Activated CD4-positive, alpha-beta T cell treated with anti-CD3 and anti-CD28 coated beads for 4 hours (primary cell): ENCODE measurements around the gene FOXO6.
A peak's percentile ranks its signal among the peaks of the same experiment; 100 is the strongest.

Experiments
- DNase-seq, 2 donors: peaks; one replicate each; pipeline ENCODE4 v3.0.0-alpha.2; 2020

Gene FOXO6

DNA sequence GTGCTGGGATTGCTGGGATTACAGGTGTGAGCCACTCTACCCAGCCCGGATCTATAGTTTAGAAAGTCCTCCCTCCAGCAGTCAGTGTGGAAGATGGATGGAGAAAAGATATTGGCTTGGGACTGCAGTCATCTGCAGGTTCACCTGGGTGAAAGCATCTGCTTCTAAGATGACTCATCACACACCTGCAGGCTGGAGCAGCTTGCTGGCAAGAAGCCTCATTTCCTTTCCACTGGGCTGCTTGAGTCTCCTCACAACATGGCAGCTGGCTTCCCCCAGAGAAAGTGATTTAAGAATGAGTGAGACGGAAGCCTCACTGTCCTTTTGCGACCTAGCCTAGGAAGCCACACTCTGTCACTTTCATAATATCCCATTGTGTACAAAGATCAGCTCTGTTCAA is 50.0 kb downstream of the FOXO6 start:
- no peak for DNase-seq

DNA sequence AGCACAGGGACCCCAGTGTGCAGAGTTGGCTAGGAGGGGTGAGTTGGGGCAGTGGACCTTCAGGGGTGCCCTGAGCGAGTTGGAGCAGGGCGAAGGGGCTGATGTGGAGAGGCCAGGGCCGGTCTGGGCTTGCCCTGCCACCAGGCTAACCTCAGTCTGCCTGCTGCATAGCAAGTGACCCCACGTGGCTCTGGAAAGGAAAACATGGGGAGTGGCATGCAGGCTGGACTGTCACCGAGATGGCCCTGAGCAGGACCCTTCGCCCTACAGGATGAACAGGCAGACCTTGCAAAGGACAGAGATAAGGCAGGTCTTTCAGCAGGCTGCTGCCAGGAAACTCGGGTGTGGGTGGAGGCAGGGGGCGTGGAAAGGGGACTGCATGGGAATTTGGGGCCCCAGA is 51.5 kb downstream of the FOXO6 start:
- DNase-seq, result no peak

DNA sequence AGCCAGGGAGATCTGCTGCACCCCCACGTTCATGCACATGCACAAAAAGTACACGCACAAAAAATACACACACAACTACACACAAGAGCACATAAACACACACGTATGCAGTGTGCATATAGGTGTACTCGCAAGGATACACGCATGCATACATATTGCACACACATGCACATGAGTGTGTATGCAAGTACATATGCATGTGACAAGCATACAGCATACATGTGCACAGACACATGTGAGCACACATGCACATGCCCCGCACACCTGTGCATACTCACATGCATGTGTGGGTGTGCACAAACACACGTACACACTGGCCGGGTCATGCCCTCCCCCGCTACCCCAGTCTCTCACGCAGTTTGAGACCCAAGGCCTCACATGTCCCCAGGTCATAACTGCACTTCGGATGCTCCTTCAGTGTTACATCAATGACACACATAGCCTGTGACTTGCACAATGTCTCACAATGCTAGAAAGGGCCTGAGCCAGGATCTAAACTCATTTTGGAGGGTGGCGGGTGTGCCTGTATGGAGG is 52.6 kb downstream of the FOXO6 start:
- no peak for DNase-seq

DNA sequence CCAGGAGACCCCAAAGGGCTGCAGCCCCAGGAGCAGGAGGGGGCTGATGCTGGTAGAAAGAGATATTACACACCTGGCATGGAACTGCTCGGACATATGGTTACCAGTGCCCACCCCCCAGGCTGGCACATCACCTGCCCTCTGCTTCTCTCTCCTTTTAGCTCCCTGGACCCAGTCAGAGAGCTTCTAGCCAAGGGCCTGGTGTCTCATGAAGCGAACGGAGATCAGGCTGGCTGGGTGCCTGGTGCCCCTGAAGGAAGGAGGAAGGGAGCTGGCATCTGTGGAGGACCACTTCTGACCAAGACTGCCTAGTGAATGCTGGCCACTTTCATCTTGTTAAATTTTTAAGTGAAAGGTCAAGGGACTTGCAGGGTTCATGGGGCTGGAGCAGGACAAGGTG is 53.1 kb downstream of the FOXO6 start:
- no peak for DNase-seq

DNA sequence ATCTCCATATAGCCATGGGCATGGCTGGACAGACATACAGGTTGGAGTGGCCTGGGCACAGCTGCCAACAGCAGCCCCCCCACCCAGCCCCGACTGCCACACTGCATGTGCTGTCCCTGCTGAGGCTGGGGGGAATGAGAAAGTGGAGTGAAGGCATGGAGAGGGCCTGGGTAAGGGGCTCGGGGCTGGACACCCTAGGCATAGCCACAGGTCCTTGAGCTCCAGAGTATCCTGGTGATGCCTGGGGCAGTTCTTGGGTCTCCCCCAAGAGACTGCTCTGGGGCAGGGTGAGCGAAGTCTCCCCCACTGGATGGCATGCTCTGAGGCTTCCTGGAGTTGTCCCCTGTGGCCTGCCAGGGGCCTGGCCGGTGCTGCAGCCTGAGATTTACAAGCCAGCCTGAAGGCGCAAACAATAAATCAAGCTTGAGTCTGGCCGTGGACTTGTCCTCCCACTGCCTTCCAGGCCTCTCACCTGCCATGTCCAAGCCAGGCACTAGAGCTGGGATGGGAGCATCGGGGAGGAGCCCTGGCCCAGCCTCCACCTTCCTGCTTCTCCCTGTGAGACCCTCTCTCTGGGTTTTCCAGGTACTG is 53.6 kb downstream of the FOXO6 start:
- no peak for DNase-seq

DNA sequence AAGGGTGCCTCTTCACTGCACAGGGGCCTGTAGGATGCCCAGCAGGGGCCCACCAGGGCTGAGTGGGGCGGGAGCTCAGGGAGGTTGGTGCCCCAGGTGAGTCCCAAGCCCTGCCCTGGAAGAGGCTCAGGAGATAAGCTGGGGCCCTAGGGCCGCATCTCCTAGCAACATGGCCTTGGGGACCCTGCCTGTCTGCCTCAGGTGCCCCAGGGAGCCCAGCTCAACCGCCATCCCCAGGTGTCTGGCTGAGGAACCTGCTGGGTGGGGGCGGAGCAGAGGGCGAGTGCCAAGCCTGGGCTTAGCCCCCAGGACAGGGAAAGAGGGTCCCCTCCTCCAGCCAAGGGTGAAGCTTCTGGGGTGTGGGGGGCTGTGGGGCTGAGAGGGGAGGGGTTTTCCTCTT is 54.8 kb downstream of the FOXO6 start:
- no peak for DNase-seq

DNA sequence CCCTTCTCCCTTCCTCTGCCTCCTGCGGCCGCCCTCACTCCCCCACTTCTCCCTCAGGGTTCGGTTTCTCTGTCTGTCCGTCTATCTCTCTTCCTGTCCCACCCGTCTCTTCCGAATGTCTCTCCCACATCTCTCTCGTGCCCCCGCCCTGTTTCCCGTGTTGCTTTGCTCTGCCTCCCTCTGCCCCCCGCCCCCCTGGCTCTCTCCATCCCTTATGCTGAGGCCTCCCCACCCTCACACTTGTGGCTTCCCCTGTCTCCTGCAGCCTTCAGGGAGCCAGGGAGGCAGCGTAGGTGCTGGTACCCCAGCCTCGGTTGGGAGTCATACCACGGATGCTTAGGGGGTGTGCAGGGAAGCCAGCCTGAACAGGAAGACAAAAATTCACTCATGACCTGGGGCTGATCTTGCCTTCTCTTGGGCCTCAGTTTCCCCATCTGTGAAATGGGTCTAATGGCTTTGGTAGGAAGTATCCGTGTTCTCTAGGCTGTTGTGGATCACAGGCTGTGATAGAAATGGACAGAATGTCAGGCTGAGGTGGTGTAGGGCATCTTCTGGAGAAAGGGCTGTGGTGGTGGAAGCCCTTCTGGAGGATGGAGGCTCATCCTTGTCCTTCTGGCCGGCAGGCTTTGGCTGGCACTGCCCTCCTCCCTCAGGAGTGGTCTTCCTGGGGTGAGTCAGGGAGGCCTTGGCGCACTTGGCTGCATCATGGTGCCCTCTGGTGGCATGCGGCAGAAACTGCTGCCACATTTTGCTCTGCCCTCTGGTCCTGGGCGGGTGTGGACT is 55.5 kb downstream of the FOXO6 start:
- DNase-seq, result peak; percentile 57 to 59

DNA sequence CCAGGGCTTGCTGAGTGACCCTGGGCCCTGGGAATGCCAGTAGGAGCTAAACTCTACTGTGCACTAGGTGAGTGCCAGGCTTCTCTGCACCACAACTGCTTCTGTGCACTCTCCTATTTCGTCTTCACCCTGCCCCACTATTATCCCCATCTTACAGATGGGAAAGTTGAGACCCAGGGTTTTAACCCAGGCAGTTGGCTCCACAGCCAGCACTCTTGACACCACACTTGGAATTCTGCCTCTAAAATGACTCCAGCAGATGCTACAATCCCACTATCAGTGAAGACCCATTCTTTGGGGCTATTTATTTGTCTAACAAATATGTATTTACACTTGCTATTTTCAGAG is 56.1 kb downstream of the FOXO6 start:
- no peak for DNase-seq

DNA sequence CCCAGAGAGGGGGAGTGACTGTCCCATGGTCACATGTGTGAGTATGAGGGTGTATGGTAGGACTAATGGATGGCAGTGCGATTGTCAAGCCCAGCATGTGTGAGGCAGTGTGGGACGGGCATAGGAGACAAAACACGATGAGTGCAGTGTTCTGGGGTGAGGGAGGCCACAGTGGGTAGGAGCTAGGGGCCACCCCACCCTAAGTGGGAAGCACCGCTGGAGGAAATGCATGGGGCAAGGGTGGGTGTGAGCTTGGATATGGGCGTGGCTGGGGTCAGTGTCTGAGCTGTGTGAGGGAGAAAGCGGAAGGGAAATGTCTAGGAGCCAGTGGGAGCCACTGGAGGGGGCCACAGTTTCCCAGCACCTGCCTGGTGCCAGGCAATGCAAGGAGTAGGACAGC is 56.5 kb downstream of the FOXO6 start:
- no peak for DNase-seq

DNA sequence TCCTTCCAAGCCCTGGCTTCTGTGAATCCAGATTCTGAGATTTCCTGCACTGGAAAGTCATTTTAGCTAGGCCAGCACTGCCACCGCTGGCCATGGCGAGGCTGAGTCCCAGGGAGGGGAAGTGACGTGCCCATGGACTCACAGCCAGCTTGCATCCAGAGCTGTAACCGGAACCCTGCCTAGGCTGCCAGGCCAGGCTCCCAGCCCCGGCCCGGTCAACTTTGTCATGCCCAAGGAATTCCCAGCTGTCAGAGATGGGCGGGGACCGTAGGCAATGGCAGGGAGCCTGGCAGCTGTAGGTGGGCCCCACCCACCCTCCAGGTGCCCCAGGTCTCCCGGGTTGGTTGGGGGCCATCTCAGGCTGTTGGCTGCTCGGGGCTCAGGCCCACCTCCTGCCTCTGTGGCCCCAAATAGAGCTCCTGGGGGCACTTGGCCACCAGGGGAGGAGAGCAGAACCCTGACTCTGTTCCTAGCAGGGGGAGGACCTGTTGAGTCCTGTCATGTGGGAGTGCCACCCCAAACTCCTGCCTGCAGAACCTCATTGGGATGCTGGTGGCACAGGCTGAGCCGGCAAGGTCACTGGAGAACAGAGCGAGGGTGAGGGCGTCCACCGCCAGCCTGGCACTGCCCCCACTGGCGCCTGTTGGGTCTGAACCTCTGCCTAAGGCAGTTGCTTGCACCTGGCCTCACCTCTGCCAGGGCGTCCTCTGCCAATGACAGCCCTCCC is 57.8 kb downstream of the FOXO6 start:
- DNase-seq, result no peak

DNA sequence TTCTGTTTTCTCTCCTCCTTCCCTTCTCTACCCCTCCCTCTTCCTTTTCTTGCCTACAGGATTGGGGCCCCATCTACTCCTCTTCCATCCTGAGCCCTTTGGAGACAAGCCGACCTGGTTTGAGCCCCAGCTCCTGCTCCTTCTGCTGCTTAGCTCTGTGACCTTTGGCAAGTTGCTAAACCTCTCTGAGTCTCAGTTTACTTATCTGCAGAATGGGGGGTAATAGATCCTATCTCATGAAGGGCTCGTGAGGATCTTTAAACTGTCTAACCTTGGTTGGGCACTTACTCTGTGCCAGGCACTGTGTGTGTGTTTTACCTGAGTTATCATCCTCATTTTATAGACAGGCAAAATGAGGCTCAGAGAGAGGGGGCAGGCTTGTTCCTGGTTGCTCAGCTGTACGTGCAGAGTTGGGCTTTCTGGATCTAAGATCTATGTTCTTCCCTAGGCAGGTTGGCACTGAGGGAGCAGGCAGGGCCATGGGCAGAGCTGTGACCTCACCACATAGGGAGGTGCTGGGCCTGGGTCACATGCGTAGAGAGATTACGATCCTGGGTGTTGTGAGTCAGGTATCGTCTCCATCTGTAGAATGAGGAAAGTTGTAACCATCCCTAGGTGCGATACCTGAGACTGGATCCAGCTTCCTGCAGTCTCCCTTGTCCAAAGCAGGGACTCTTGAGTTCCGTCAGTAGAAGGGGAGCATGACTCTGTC is 58.5 kb downstream of the FOXO6 start:
- no peak for DNase-seq

DNA sequence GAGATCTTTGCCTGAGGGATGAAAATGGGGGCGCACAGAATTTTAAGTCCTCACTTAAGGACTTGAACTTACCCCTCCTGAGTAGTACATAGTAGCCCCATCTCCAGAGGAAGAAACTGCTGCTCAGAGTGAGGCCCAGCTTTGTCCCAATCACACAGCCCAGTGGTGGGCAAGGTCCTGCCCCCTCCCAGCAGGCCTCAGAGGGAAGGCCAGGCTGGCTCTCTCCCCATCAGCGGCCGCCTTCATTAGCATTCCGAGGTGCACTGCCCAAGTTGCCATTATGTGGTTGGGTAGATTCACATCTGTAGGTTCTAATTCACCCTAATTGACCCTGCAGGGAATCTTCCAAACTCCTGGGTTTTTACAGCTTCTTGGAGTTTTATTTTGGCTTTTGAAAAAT is 59.1 kb downstream of the FOXO6 start:
- DNase-seq, result no peak

DNA sequence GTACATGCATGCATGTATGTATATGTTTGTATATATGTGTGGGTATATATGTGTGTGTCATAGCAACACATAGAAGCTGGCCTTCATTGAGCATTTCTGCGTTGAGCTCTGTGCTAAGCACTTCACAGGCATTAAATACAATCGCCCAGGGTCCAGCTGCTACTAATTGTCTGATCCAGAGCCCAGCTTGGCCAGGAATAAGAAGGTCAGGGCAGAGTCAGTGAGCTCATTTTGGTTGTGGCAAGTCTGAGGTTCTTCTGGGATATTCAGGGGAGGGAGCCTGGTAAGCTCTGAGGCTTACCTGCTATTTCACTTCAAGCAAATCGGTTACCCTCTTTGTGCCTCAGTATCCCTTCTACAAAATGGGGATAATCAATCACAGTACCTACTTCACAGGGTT is 59.6 kb downstream of the FOXO6 start:
- DNase-seq, result no peak

DNA sequence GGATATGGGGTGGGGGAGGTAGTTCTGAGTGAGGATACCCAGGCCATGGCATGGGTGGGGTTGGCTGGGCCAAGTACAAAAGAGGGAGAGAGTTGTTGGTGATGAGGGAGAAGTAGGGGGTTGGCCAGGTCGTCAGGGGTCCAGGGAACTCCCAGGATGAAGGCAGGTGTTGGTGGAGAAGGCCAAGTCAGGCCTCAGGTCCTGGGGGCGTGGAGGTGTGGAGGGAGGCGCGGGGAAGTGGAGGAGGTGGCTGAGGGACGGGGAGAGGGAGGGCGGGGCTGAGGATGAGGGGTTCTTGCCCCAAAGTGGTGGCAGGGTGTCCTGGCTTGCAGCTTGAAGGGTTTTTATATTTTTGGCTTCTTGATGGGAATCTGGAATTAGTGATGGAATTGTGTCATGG is 61.1 kb downstream of the FOXO6 start:
- no peak for DNase-seq

DNA sequence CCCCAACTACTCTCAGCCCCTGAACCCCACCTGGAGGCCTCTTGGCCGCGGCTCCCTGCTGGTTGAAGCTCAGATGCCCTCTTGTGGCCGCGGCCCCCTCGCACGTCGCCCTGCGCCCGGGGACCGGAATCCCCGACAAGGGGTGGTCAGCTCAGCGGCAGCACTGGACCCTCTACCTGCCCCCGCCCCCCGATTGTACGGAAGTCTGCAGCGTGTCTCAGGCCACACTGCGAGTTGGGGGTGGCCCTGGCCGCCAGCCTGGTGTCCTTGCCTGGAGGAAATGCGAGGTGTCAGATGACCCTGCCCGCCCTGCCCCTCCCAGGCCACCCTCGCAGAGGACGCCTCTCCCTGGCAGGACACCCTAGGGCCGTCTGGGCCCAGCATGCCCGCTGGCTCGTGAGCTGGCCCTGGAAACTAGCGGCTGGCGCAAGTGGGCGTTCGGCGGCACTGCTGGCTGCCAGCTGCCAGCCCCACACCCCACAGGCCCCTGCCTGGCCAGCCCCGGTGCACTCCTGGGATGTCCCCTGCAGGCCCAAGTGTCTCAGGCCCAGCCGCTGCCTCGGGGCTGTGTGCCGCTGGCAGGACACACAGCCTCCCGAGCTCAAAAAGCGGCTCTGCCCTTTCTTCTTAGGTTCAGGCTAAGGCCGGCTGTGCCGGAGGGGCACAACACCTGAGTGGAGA is 62.4 kb downstream of the FOXO6 start:
- no peak for DNase-seq

DNA sequence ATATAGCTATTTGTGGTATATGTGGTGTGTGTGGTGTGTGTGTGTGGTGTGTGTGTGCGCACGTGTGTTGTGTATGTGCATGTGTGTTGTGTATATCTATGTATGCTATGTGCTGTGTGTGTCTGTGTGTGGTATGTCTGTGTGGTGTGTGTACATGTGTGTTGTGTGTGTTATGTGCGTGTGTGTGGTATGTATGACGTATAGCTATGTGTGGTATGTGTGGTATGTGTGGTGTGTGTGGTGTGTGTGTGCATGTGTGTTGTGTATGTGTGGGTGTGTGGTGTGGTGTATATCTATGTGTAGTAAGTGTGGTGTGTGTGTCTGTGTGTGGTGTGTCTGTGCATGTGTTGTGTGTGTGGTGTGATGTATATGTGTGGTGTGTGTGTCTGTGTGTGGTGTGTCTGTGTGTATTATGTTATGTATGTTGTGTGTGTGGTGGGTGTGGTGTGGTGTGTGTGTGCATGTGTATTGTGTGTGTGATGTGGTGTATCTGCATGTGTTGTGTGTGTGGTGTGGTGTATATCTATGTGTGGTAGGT is 63.4 kb downstream of the FOXO6 start:
- no peak for DNase-seq

DNA sequence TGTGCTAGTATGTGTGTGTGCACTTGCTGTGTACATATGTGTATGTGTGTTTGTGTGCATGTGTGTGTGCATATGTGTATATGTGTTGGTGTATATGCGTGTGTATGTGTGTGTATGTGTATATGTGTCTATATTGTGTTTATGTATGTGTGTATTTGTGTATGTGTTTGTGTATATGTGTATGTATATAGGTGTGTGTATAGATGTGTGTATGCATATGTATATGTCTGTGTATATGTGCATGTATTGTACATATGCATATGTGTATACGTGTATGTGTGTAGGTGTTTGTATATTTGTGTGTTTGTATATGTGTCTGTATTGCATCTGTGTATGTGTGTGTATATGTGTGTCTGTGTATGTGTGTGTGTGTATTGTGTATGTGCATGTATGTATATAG is 64.1 kb downstream of the FOXO6 start:
- no peak for DNase-seq

DNA sequence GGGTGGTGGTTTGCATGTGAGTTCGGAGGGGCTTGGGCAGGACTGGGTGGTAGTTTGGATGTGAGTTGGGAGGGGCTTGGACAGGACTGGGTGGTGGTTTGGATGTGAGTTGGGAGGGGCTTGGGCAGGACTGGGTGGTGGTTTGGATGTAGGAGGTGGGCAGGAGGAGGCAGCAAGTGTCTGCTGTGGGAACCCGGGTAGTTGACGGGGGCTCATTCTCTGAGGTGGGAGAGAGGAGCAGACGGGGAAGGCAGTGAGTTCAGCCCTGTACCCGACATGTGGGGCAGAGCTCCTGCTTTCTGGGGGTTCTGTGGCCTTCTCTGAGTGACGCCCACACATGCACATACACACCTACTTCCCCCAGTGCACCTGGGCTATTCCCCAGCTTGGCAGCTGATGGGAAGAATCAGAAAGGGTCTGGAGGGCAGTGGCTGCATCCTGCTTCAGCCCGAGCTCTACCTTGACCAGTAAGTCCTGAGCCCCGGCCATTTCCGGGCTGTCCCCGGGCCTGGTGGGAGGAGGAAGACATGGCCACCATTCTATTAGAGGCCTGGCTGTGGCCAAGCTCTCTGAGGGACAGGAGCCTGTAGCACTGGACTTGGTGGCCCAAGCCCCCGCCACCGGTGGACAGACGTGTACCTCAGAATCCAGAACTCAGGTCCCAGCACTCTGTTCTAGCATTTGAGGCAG is 65.1 kb downstream of the FOXO6 start:
- DNase-seq, result no peak

DNA sequence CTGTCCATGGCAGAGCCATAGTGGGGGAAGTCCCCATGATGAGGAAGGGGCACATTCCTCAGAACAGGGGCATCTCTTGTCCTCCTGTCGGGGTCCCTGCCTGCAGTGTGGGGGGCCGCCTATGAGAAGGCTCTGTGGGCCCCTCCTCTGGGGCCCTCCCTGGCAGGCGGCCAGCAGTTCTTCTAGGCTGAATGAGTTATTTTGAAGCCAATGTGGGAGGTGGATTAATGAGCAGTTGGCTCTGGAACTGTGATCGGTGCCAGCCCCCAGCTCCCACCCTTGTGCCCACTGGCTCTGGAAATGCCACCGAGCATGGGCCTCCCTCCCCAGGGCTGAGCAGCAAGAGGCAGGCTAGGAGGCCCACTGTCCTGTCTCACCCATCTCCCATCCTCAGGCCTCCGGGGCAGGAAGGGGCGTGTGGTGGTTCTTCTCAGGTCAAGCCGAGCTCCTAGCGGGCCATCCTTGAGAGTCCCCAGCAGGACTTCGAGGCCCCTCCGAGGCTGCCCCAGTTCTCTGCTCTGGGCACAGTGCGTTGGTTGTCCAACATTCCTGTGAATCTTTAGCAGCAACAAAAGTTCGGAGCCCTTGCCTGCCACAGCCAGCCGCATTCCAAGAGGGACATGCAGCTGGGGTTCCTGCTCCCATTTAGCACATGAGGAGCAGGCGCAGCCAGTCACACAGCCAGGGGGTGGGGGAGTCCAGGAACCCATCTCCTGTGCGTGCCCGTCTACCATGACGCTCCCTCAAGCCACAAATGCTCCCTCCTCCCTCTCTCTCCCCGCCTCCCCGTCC is 66.1 kb downstream of the FOXO6 start:
- DNase-seq, result no peak

DNA sequence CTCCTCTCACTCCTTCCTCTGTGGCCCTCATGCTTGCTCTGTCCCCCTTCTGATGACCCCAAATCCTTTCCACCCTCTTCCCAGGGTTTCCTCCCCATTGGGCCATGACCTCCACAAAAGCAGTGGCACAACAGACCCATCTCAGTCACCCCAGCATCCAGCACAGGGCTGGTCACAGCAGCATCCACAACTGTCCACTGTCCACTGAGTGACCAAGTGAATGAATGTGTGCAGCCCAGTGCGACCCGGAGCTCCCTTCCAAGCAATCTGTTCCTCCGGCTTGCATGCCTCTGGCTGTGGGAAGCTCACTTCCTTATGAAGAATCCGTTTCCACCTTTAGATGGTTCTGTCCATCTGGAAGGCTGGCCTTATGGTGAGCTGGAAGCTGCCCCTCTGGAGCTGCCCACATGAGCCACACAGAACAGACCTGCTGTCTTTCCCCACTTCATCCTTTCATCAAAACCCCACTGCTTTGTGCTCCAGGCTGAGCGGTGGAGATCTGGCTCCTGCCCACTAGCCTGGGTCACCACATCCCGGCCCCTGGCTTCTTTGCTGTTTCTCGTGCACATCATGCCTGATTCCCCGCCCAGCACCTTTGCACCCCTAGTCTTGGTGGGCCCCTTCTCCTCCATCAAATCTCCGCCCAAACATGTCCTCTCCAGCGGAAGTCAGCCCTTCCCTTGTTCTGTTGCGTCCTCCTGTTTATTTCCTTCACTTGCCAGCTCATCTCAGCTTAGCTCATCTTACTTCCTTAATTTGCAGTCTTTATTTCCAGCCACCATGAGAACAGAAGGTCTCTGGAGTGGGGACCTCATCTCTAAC is 66.9 kb downstream of the FOXO6 start:
- no peak for DNase-seq
